ENCODE data around the gene GGACT. TPM values are rescaled to one million over a fixed set of nuclear protein-coding genes. Genes with fewer than 3 reads are reported as not detected.

Gene GGACT
- total RNA-seq, 2 experiments from 2014 or later: 3.1 to 4.1 TPM

- Mint-ChIP-seq H3K9me3 (no peaks in the 10 kb centered on the region), H3K4me1 (peaks cover 3% of the 10 kb centered on the region), H3K4me3 (no peak overlapping the region), H3K36me3 (no peaks in the 10 kb centered on the region), H3K27me3 (peaks cover 2% of the 10 kb centered on the region), H3K27ac (no peak overlapping the region)
- DNase-seq (no peak), ATAC-seq (ENCODE audit: low read depth) (no peak)
- POLR2A ChIA-PET: no interaction called here
Observed at GRCh38 chr13:100561158-100561499, 27.5 kb downstream of the GGACT start.

- POLR2A ChIA-PET: no interaction called here
- H3K4me1 Mint-ChIP-seq: peaks cover 2% of the 10 kb centered on the region
- DNase-seq (no peak), ATAC-seq (ENCODE audit: low read depth) (no peak)
- H3K9me3 Mint-ChIP-seq: no peaks in the 10 kb centered on the region
- H3K27ac Mint-ChIP-seq: no peak overlapping the region
- peaks cover 5% of the 10 kb centered on the region for H3K27me3 Mint-ChIP-seq
- no peak overlapping the region for H3K4me3 Mint-ChIP-seq
- H3K36me3 Mint-ChIP-seq: no peaks in the 10 kb centered on the region
Observed at GRCh38 chr13:100560498-100561157, 28.0 kb downstream of the GGACT start.

- Mint-ChIP-seq H3K27ac (no peak overlapping the region), H3K27me3 (peaks cover 6% of the 10 kb centered on the region), H3K4me3 (no peak overlapping the region), H3K9me3 (no peaks in the 10 kb centered on the region), H3K36me3 (no peaks in the 10 kb centered on the region), H3K4me1 (no peaks in the 10 kb centered on the region)
- ATAC-seq (ENCODE audit: low read depth): no peak
- POLR2A ChIA-PET: no interaction called here
- no peak for DNase-seq
Observed at GRCh38 chr13:100559886-100560285, 28.7 kb downstream of the GGACT start.

- no peak overlapping the region for H3K27ac Mint-ChIP-seq
- H3K36me3 Mint-ChIP-seq: no peaks in the 10 kb centered on the region
- DNase-seq (no peak), ATAC-seq (ENCODE audit: low read depth) (no peak)
- H3K9me3 Mint-ChIP-seq: peaks cover 2% of the 10 kb centered on the region
- H3K4me1 Mint-ChIP-seq: no peaks in the 10 kb centered on the region
- no peak overlapping the region for H3K4me3 Mint-ChIP-seq
- peaks cover 6% of the 10 kb centered on the region for H3K27me3 Mint-ChIP-seq
- POLR2A ChIA-PET: no interaction called here
Observed at GRCh38 chr13:100552755-100553154, 35.8 kb downstream of the GGACT start.

- DNase-seq: no peak
- no peaks in the 10 kb centered on the region for H3K4me1 Mint-ChIP-seq
- H3K4me3 Mint-ChIP-seq: no peak overlapping the region
- POLR2A ChIA-PET: no interaction called here
- H3K36me3 Mint-ChIP-seq: no peaks in the 10 kb centered on the region
- no peak for ATAC-seq (ENCODE audit: low read depth)
- H3K27me3 Mint-ChIP-seq: no peaks in the 10 kb centered on the region
- no peaks in the 10 kb centered on the region for H3K9me3 Mint-ChIP-seq
- no peak overlapping the region for H3K27ac Mint-ChIP-seq
Observed at GRCh38 chr13:100549316-100549715, 39.3 kb downstream of the GGACT start.

GRCh38 chr13:100547791-100548201, 40.8 kb downstream of the GGACT start:
- DNase-seq (no peak), ATAC-seq (ENCODE audit: low read depth) (no peak)
- POLR2A ChIA-PET: no interaction called here
- Mint-ChIP-seq H3K4me1 (peaks cover 2% of the 10 kb centered on the region), H3K36me3 (no peaks in the 10 kb centered on the region), H3K9me3 (no peaks in the 10 kb centered on the region), H3K27me3 (no peaks in the 10 kb centered on the region), H3K4me3 (no peak overlapping the region), H3K27ac (no peak overlapping the region)

- DNase-seq: no peak
- Mint-ChIP-seq H3K9me3 (no peaks in the 10 kb centered on the region), H3K4me3 (no peak overlapping the region), H3K27me3 (peaks cover 2% of the 10 kb centered on the region), H3K4me1 (peaks cover 3% of the 10 kb centered on the region), H3K27ac (no peak overlapping the region), H3K36me3 (no peaks in the 10 kb centered on the region)
- POLR2A ChIA-PET: no interaction called here
- ATAC-seq (ENCODE audit: low read depth): no peak
Observed at GRCh38 chr13:100546713-100547405, 41.7 kb downstream of the GGACT start.

GRCh38 chr13:100545684-100546061, 42.9 kb downstream of the GGACT start:
- Mint-ChIP-seq H3K4me3 (no peak overlapping the region), H3K9me3 (no peaks in the 10 kb centered on the region), H3K36me3 (no peaks in the 10 kb centered on the region), H3K27ac (no peak overlapping the region), H3K27me3 (peaks cover 2% of the 10 kb centered on the region), H3K4me1 (peaks cover 3% of the 10 kb centered on the region)
- ATAC-seq (ENCODE audit: low read depth): no peak
- POLR2A ChIA-PET: no interaction called here
- DNase-seq: no peak

- no peaks in the 10 kb centered on the region for H3K9me3 Mint-ChIP-seq
- POLR2A ChIA-PET: no interaction called here
- H3K4me1 Mint-ChIP-seq: peaks cover 3% of the 10 kb centered on the region
- H3K4me3 Mint-ChIP-seq: no peak overlapping the region
- DNase-seq: no peak
- H3K27me3 Mint-ChIP-seq: peaks cover 2% of the 10 kb centered on the region
- H3K27ac Mint-ChIP-seq: no peak overlapping the region
- no peak for ATAC-seq (ENCODE audit: low read depth)
- peaks cover 2% of the 10 kb centered on the region for H3K36me3 Mint-ChIP-seq
Observed at GRCh38 chr13:100544866-100545683, 43.5 kb downstream of the GGACT start.

GRCh38 chr13:100543872-100544602, 44.6 kb downstream of the GGACT start:
- DNase-seq (no peak), ATAC-seq (ENCODE audit: low read depth) (no peak)
- H3K27ac Mint-ChIP-seq: no peak overlapping the region

GRCh38 chr13:100542826-100543156, 45.8 kb downstream of the GGACT start:
- Mint-ChIP-seq H3K9me3 (no peaks in the 10 kb centered on the region), H3K27ac (no peak overlapping the region), H3K4me3 (no peak overlapping the region), H3K36me3 (peaks cover 2% of the 10 kb centered on the region), H3K27me3 (peaks cover 2% of the 10 kb centered on the region), H3K4me1 (peaks cover 9% of the 10 kb centered on the region)
- POLR2A ChIA-PET: interaction anchor here (0.7 kb wide), 1 partner anchor 317 kb away, joined by 5 read pairs; no protein-coding TSS in a partner anchor
- ATAC-seq (ENCODE audit: low read depth) (no peak), DNase-seq (no peak)

More at GRCh38 chr13:100543872-100544602, 44.6 kb downstream of the GGACT start:
- peaks cover 2% of the 10 kb centered on the region for H3K27me3 Mint-ChIP-seq
- no peaks in the 10 kb centered on the region for H3K9me3 Mint-ChIP-seq
- POLR2A ChIA-PET: no interaction called here
- H3K4me3 Mint-ChIP-seq: no peak overlapping the region
- H3K36me3 Mint-ChIP-seq: peaks cover 2% of the 10 kb centered on the region
- peaks cover 3% of the 10 kb centered on the region for H3K4me1 Mint-ChIP-seq

GRCh38 chr13:100541897-100542825, 46.4 kb downstream of the GGACT start:
- ATAC-seq (ENCODE audit: low read depth) (no peak), DNase-seq (no peak)
- peaks cover 13% of the 10 kb centered on the region for H3K4me1 Mint-ChIP-seq
- H3K27me3 Mint-ChIP-seq: peaks cover 2% of the 10 kb centered on the region
- H3K4me3 Mint-ChIP-seq: no peak overlapping the region
- H3K36me3 Mint-ChIP-seq: peaks cover 2% of the 10 kb centered on the region
- POLR2A ChIA-PET: no interaction called here
- no peaks in the 10 kb centered on the region for H3K9me3 Mint-ChIP-seq
- H3K27ac Mint-ChIP-seq: no peak overlapping the region

GRCh38 chr13:100540621-100541020, 48.0 kb downstream of the GGACT start:
- H3K27me3 Mint-ChIP-seq: peaks cover 2% of the 10 kb centered on the region
- no peak overlapping the region for H3K27ac Mint-ChIP-seq
- DNase-seq (no peak), ATAC-seq (ENCODE audit: low read depth) (no peak)
- no peaks in the 10 kb centered on the region for H3K9me3 Mint-ChIP-seq
- H3K4me3 Mint-ChIP-seq: no peak overlapping the region
- POLR2A ChIA-PET: no interaction called here
- H3K36me3 Mint-ChIP-seq: peaks cover 2% of the 10 kb centered on the region
- H3K4me1 Mint-ChIP-seq: peaks cover 14% of the 10 kb centered on the region
